ENCODE data around the gene ENOX2.

- TF ChIP-seq CTCF (IDR thresholded peaks at IDR 0.05): no peak
- no peak for TF ChIP-seq POLR2A (IDR thresholded peaks at IDR 0.05)
Observed at GRCh38 chrX:130672214-130672613, 230.8 kb downstream of the ENOX2 start.

Measured in testis (tissue), 2 donors.